GM19452 (cell line): ENCODE results near the gene DYNLT1.

Experiments used
- ATAC-seq: cut with Tn5 transposase; IDR thresholded peaks from one replicate; pipeline ENCODE4 v1.9.1; 2021; ENCODE audit not compliant: unreplicated experiment

Gene DYNLT1

GRCh38 chr6:158604048-158604406 is 40.5 kb downstream of the DYNLT1 start:
- ATAC-seq, result no peak

DNA sequence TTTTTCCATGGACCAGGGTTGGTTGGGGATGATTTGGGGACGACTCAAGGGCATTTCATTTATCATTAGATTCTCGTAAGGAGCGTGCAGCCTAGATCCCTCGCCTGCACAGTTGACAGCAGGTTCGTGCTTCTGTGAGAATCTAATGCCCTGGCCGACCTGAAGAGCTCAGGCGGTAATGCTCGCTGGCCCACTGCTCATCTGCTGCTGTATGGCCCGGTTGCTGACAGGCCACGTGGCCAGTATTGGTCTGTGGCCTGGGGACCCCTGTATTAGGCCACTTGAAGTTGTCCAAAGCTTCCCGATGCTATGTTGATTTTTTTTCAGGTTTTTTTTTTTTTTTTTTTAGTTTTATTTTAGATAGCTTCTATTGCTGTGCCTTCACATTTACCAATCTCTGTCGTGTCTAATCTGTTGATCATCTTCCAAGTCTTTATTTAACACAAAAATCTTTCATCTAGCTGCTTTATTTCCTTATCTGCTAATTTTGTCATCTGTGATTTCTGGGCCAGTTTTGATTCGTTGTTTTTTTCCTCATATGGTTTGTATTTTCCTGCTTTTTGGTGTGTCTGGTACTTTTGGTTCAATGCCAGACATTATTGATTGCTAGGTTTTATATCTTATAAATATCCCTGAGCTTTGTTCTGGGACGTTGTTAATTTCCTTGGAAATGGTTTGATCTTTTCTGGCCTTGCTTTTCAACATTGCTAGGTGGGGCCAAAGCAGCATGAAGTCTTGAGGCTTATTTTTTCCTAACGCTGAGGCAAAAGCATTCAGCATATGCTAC is 41.1 kb downstream of the DYNLT1 start:
- ATAC-seq, result no peak

DNA sequence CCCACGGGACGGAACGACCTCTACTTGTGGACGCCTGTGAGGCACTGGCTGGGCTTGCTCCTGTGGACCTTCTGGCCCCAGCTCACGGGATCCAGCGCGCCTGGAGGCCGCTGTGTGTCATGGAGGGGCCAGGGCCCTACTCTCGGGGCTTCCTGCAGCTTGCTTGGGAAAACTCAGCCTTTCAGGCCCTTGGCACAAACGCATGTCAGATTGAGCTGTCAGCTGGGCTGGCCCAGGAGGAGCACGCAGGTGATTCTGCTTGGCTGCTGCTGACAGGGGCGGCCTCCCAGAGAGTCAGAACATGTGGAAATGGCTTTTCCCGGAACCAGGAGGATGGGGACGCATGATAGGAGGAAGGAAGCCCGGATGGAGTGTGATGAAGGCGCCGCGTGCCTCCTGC is 44.9 kb downstream of the DYNLT1 start:
- no peak for ATAC-seq

- no peak for ATAC-seq
These were observed 47.0 kb downstream of the DYNLT1 start for GRCh38 chr6:158597565-158597964.

GRCh38 chr6:158596861-158597260 is 47.7 kb downstream of the DYNLT1 start:
- no peak for ATAC-seq

GRCh38 chr6:158595223-158595622 is 49.3 kb downstream of the DYNLT1 start:
- no peak for ATAC-seq

GRCh38 chr6:158593670-158594069 is 50.9 kb downstream of the DYNLT1 start:
- no peak for ATAC-seq

GRCh38 chr6:158591810-158592209 is 52.7 kb downstream of the DYNLT1 start:
- ATAC-seq, result no peak

DNA sequence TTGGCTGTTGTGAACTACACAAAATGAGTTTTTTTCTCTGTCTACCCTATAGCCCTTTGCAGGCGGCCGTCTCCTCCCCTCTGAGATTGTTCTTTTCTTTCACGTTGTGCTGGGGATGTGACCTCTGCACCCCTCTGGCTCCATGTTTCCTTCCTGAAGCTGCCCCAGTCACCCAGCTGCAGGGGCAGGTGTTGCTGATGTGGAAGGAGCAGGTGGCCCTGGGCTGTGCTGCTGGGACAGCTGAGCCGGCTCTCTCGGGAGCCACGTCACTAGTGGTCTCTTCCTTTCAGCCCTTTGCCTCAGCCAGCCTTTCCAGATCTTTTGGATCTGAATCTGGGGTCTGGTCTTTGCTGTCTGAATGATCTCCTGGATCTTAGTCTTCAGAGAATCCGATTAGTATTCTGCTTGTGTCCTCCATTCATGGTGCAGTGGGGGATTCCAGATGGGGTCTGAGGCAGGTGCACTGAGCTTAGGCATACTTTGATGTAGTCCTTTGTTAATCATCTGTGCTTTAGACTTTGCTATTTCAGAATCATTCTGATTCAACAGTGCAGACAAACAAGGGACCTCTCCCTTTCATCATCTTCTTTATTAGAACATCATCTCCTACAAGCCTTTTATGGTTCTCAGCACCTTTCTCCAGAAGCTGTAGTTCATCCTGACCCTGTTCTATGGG is 53.3 kb downstream of the DYNLT1 start:
- no peak for ATAC-seq

DNA sequence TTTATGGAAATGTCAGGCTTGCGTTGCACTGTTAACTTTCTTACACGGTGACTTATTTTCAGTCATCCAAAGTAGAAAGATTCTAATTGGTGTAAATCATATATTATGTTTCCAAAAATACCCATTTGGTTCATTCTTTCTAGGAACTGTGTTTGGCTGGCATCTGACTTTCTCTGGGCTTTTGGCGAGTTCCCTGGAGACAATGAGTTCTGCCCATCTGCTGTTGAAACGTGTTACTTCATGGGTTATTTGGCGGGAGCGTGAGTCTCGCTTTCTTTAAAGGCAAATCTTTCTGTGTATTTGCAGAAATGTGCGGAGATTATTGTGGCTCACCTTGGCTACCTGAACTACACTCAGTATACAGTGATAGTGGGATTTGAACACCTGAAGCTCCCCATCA is 55.2 kb downstream of the DYNLT1 start:
- no peak for ATAC-seq

GRCh38 chr6:158586652-158587051 is 57.9 kb downstream of the DYNLT1 start:
- no peak for ATAC-seq
